OCI-LY3 (cell line): ENCODE measurements around the gene TRDMT1.

Experiments used
- H2AFZ ChIP-seq: fragments of 200-600, 300-600 bp; shearing (Covaris generic); 2 replicates; pipeline ENCODE4 v1.6.0; 2014; ENCODE audit warnings: antibody characterized with exemption, low read depth, low read length
- H3K27ac ChIP-seq: fragments of 200-600, 300-600 bp; sonication (generic); 2 replicates; pipeline ENCODE4 v1.5.1; 2014; ENCODE audit warnings: mild to moderate bottlenecking, low read length, moderate library complexity, mixed read lengths
- H3K27me3 ChIP-seq: fragments of 200-600, 300-600 bp; sonication (generic); 2 replicates; pipeline ENCODE4 v1.6.1; 2014; ENCODE audit warnings: low read depth, low read length, mixed read lengths
- H3K36me3 ChIP-seq: fragments of 200-600, 300-600 bp; sonication (generic); replicated peaks from 2 replicates; pipeline ENCODE3; 2014; ENCODE audit warnings: low read depth, low read length, mixed read lengths
- H3K4me1 ChIP-seq: fragments of 300-600, 200-600 bp; sonication (generic); 2 replicates; pipeline ENCODE4 v1.6.1; 2014; ENCODE audit warnings: low read length, mixed read lengths
- H3K4me2 ChIP-seq: fragments of 200-600, 300-600 bp; sonication (generic); 2 replicates; pipeline ENCODE4 v1.6.1; 2014; ENCODE audit warnings: low read length, mixed read lengths
- H3K4me3 ChIP-seq: fragments of 300-600, 200-600 bp; sonication (generic); 2 replicates; pipeline ENCODE4 v1.5.1; 2014; ENCODE audit warnings: antibody characterized with exemption, mild to moderate bottlenecking, low read length, moderate library complexity
- H3K79me2 ChIP-seq: fragments of 300-600, 200-600 bp; shearing (Covaris generic); 2 replicates; pipeline ENCODE4 v1.6.1; 2014; ENCODE audit warnings: mild to moderate bottlenecking, low read length, mixed read lengths
- H3K9ac ChIP-seq: fragments of 300-600, 200-600 bp; shearing (Covaris generic); 2 replicates; pipeline ENCODE4 v1.6.0; 2014; ENCODE audit warnings: mild to moderate bottlenecking, low read length, moderate library complexity
- H3K9me3 ChIP-seq: fragments of 200-600, 300-600 bp; shearing (Covaris generic); 2 replicates; pipeline ENCODE4 v1.6.1; 2014; ENCODE audit warnings: low read length, mixed read lengths; ENCODE audit not compliant: insufficient read depth
- H4K20me1 ChIP-seq: fragments of 200-600, 300-600 bp; sonication (generic); 2 replicates; pipeline ENCODE4 v1.6.1; 2016; ENCODE audit warnings: low read length, mixed read lengths; ENCODE audit not compliant: insufficient read depth
- CTCF ChIP-seq: fragments of 200-600, 300-600 bp; sonication (generic); IDR thresholded peaks from 2 replicates; pipeline ENCODE4 v1.5.1; 2014; ENCODE audit warnings: antibody characterized with exemption, low read length, low read depth
- EZH2phosphoT487 ChIP-seq: fragments of 200-600 bp; shearing (Covaris generic); IDR thresholded peaks from 2 replicates; pipeline ENCODE4 v1.6.1; 2018; ENCODE audit warnings: antibody characterized with exemption, mixed run types, low read depth

Gene TRDMT1

GRCh38 chr10:17129741-17130140 is 71.7 kb downstream of the TRDMT1 start, which contains the start of gene CUBN:
CUBN (minus strand) TSS chr10:17129811; CDS start chr10:17129765, 46 bp downstream.
- no peaks in the 10 kb centered on the region for H3K36me3 ChIP-seq
- no peak within 1 kb of the TSS for H3K4me3 ChIP-seq
- no peaks in the 10 kb centered on the region for H3K27me3 ChIP-seq
- no peaks in the 10 kb centered on the region for H3K9me3 ChIP-seq
- H3K79me2 ChIP-seq: no peaks in the 10 kb centered on the region
- no peak within 1 kb of the TSS for H2AFZ ChIP-seq
- TF ChIP-seq EZH2phosphoT487 (no peak), CTCF (no peak)
- no peak within 1 kb of the TSS for H3K9ac ChIP-seq
- H3K4me1 ChIP-seq: no peaks in the 10 kb centered on the region
- H3K27ac ChIP-seq: no peak within 1 kb of the TSS
- H4K20me1 ChIP-seq: no peaks in the 10 kb centered on the region
- H3K4me2 ChIP-seq: no peak within 1 kb of the TSS

- Histone ChIP-seq H3K36me3 (no peaks in the 10 kb centered on the region), H2AFZ (no peak overlapping the region), H3K4me3 (no peak overlapping the region), H3K4me2 (no peak overlapping the region), H3K27ac (no peak overlapping the region), H4K20me1 (no peaks in the 10 kb centered on the region), H3K27me3 (no peaks in the 10 kb centered on the region), H3K9ac (no peak overlapping the region), H3K4me1 (no peaks in the 10 kb centered on the region), H3K79me2 (no peaks in the 10 kb centered on the region), H3K9me3 (no peaks in the 10 kb centered on the region)
- no peak for TF ChIP-seq EZH2phosphoT487
Measured at GRCh38 chr10:17128261-17128660, 73.2 kb downstream of the TRDMT1 start.

GRCh38 chr10:17126327-17126726 is 75.1 kb downstream of the TRDMT1 start:
- H3K4me2 ChIP-seq: no peak overlapping the region
- H2AFZ ChIP-seq: no peak overlapping the region
- no peak overlapping the region for H3K27ac ChIP-seq
- no peaks in the 10 kb centered on the region for H3K9me3 ChIP-seq
- no peaks in the 10 kb centered on the region for H3K36me3 ChIP-seq
- TF ChIP-seq EZH2phosphoT487 (no peak), CTCF (no peak)
- no peaks in the 10 kb centered on the region for H3K79me2 ChIP-seq
- no peak overlapping the region for H3K4me3 ChIP-seq
- H4K20me1 ChIP-seq: no peaks in the 10 kb centered on the region
- no peak overlapping the region for H3K9ac ChIP-seq
- no peaks in the 10 kb centered on the region for H3K27me3 ChIP-seq
- H3K4me1 ChIP-seq: no peaks in the 10 kb centered on the region

- Histone ChIP-seq H3K79me2 (no peaks in the 10 kb centered on the region), H3K4me1 (no peaks in the 10 kb centered on the region), H4K20me1 (no peaks in the 10 kb centered on the region), H2AFZ (no peak overlapping the region), H3K27ac (no peak overlapping the region), H3K4me2 (no peak overlapping the region), H3K9me3 (no peaks in the 10 kb centered on the region), H3K27me3 (no peaks in the 10 kb centered on the region), H3K36me3 (no peaks in the 10 kb centered on the region), H3K9ac (no peak overlapping the region), H3K4me3 (no peak overlapping the region)
- TF ChIP-seq CTCF: no peak
- no peak for TF ChIP-seq EZH2phosphoT487
Measured at GRCh38 chr10:17125206-17125893, 76.1 kb downstream of the TRDMT1 start.

GRCh38 chr10:17123961-17124360 is 77.5 kb downstream of the TRDMT1 start:
- Histone ChIP-seq H3K27me3 (no peaks in the 10 kb centered on the region), H3K9me3 (no peaks in the 10 kb centered on the region), H3K79me2 (no peaks in the 10 kb centered on the region), H4K20me1 (no peaks in the 10 kb centered on the region), H3K4me1 (no peaks in the 10 kb centered on the region), H2AFZ (no peak overlapping the region), H3K4me2 (no peak overlapping the region), H3K36me3 (no peaks in the 10 kb centered on the region), H3K4me3 (no peak overlapping the region), H3K27ac (no peak overlapping the region), H3K9ac (no peak overlapping the region)
- TF ChIP-seq CTCF: no peak
- no peak for TF ChIP-seq EZH2phosphoT487
